Dermis microvascular lymphatic vessel endothelial cell (primary cell): ENCODE measurements around the gene STIMATE. TPM values are rescaled to one million over a fixed set of nuclear protein-coding genes. Genes with fewer than 3 reads are reported as not detected.
A peak's percentile ranks its signal among the peaks of the same experiment; 100 is the strongest.

ENCODE experiments used
- DNase-seq, 2 donors: peaks; one replicate each; pipeline versions ENCODE4 v3.0.0 to v3.0.0-alpha.2; 2010; ENCODE audit warnings: low read depth in 2 of 2
- total RNA-seq: library from RNA; depleted of rRNA; stranded (reverse); fragments of >200 nt; gene quantifications from 2 replicates; pipeline ENCODE4 v1.2.1, GENCODE V29; 2014

Gene STIMATE
- total RNA-seq, 1 donor from 2014 or later = 8.0 TPM

- no peak for DNase-seq
These were observed 2.6 kb downstream of the STIMATE start for GRCh38 chr3:52894756-52895155.

GRCh38 chr3:52893723-52894122 lies 3.6 kb downstream of the STIMATE start:
- no peak for DNase-seq

GRCh38 chr3:52892625-52893311 lies 4.6 kb downstream of the STIMATE start:
- DNase-seq = peak in 1 of 2 donors; percentile 12

GRCh38 chr3:52892290-52892624 lies 5.1 kb downstream of the STIMATE start:
- DNase-seq = no peak

- no peak for DNase-seq
These were observed 5.7 kb downstream of the STIMATE start for GRCh38 chr3:52891615-52892081.

- no peak for DNase-seq
These were observed 6.2 kb downstream of the STIMATE start for GRCh38 chr3:52891164-52891563.

GRCh38 chr3:52890735-52891134 lies 6.6 kb downstream of the STIMATE start:
- DNase-seq = no peak

- no peak for DNase-seq
These were observed 7.4 kb downstream of the STIMATE start for GRCh38 chr3:52889901-52890300.

- no peak for DNase-seq
These were observed 10.2 kb downstream of the STIMATE start for GRCh38 chr3:52887166-52887565.

GRCh38 chr3:52886049-52886730 lies 11.2 kb downstream of the STIMATE start:
- no peak for DNase-seq

- DNase-seq = no peak
These were observed 15.0 kb downstream of the STIMATE start for GRCh38 chr3:52882377-52882776.

GRCh38 chr3:52881871-52882270 lies 15.5 kb downstream of the STIMATE start:
- DNase-seq = no peak

GRCh38 chr3:52880474-52880873 lies 16.9 kb downstream of the STIMATE start:
- DNase-seq = no peak

GRCh38 chr3:52880047-52880446 lies 17.3 kb downstream of the STIMATE start:
- no peak for DNase-seq

- no peak for DNase-seq
These were observed 17.8 kb downstream of the STIMATE start for GRCh38 chr3:52879581-52879980.

GRCh38 chr3:52879090-52879489 lies 18.3 kb downstream of the STIMATE start:
- DNase-seq = no peak

- DNase-seq = no peak
These were observed 20.3 kb downstream of the STIMATE start for GRCh38 chr3:52877085-52877484.

- no peak for DNase-seq
These were observed 22.3 kb downstream of the STIMATE start for GRCh38 chr3:52874864-52875587.

GRCh38 chr3:52874160-52874701 lies 23.1 kb downstream of the STIMATE start:
- DNase-seq = no peak

- DNase-seq = peak; percentile 32 to 50
These were observed 23.8 kb downstream of the STIMATE start for GRCh38 chr3:52873433-52874159.

GRCh38 chr3:52872245-52872644 lies 25.1 kb downstream of the STIMATE start:
- DNase-seq = no peak

GRCh38 chr3:52871761-52872160 lies 25.6 kb downstream of the STIMATE start:
- no peak for DNase-seq
